AG09309 (cell line): ENCODE results near the gene IL34.

Experiments
- DNase-seq: peaks from one replicate; pipeline ENCODE4 v3.0.0-alpha.2; 2010; ENCODE audit warnings: low read depth
- H3K4me3 ChIP-seq: 2 replicates; pipeline ENCODE4 v1.5.1; 2011; ENCODE audit warnings: mild to moderate bottlenecking, low read depth, low read length, moderate library complexity; ENCODE audit not compliant: control insufficient read depth
- TF ChIP-seq, protein P1 (sequence below): IDR thresholded peaks from 2 replicates; pipeline ENCODE4 v1.5.1; 2011; ENCODE audit warnings: mild to moderate bottlenecking, low read depth, low read length, inconsistent platforms; ENCODE audit not compliant: insufficient read depth, control insufficient read depth; ENCODE audit errors: missing control alignments

Gene IL34

GRCh38 chr16:70602831-70603230 is 43.5 kb upstream of the IL34 start:
- DNase-seq: no peak
- TF ChIP-seq, protein P1, sequence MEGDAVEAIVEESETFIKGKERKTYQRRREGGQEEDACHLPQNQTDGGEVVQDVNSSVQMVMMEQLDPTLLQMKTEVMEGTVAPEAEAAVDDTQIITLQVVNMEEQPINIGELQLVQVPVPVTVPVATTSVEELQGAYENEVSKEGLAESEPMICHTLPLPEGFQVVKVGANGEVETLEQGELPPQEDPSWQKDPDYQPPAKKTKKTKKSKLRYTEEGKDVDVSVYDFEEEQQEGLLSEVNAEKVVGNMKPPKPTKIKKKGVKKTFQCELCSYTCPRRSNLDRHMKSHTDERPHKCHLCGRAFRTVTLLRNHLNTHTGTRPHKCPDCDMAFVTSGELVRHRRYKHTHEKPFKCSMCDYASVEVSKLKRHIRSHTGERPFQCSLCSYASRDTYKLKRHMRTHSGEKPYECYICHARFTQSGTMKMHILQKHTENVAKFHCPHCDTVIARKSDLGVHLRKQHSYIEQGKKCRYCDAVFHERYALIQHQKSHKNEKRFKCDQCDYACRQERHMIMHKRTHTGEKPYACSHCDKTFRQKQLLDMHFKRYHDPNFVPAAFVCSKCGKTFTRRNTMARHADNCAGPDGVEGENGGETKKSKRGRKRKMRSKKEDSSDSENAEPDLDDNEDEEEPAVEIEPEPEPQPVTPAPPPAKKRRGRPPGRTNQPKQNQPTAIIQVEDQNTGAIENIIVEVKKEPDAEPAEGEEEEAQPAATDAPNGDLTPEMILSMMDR: no peak
- H3K4me3 ChIP-seq: no peak overlapping the region

- no peak overlapping the region for H3K4me3 ChIP-seq
- TF ChIP-seq, protein P1: no peak
- DNase-seq: no peak
These were observed 41.7 kb upstream of the IL34 start for GRCh38 chr16:70604407-70605282.

DNA sequence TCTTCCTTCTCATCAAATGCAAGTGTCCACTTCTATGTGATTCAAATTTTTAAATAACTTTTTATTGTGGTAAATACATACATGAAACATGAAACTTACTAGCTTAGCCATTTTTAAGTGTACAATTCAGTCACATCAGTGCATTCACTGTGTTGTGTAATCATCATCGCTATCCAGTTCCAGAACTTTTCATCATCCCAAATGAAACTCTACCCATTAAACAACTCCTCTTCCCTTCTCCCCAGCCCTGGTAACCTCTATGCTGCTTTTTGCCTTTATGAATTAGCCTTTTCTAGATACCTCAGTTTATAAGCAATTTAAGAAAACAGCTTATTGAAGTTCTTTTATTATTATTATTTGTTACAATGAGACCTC is 41.1 kb upstream of the IL34 start:
- TF ChIP-seq, protein P1: no peak
- no peak for DNase-seq
- H3K4me3 ChIP-seq: no peak overlapping the region

DNA sequence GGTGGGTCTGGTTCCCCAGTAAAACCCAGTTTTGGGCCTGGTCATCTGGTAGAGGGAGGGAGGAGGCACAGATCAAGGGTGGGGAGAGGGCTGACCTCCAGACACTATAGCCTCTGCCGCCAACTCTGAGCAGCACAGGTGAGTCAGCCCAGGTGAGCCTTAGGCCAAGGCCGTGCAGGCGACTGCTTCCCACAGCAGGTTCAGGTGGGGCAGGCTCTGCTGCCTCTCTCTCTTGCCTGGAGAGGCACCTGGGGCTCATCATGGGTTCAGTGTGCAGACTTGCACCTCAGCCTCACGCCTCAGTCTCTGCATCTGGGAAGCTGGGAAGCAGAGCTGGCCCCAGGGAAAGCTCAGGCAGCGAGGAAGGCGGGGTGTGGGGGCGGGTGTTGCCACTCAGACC is 37.8 kb upstream of the IL34 start:
- H3K4me3 ChIP-seq: no peak overlapping the region
- TF ChIP-seq, protein P1: no peak
- no peak for DNase-seq

GRCh38 chr16:70610273-70611223 is 35.8 kb upstream of the IL34 start:
- no peak for DNase-seq
- TF ChIP-seq, protein P1: no peak
- H3K4me3 ChIP-seq: no peak overlapping the region

GRCh38 chr16:70611224-70611598 is 35.1 kb upstream of the IL34 start:
- TF ChIP-seq, protein P1: no peak
- no peak overlapping the region for H3K4me3 ChIP-seq
- DNase-seq: no peak
